GM12865 (cell line): ENCODE measurements around the gene CYB5RL.

Experiments
- DNase-seq: peaks from one replicate; pipeline ENCODE4 v3.0.0; 2010; ENCODE audit warnings: low read depth
- H3K4me3 ChIP-seq: 2 replicates; pipeline ENCODE4 v1.5.1; 2011; ENCODE audit warnings: mild to moderate bottlenecking, low read depth, low read length, control low read depth
- TF ChIP-seq, protein P1 (sequence below): IDR thresholded peaks from 2 replicates; pipeline ENCODE4 v1.5.1; 2011; ENCODE audit warnings: low read length, control low read depth, low read depth, inconsistent platforms; ENCODE audit not compliant: insufficient read depth; ENCODE audit errors: missing control alignments

The CYB5RL gene

DNA sequence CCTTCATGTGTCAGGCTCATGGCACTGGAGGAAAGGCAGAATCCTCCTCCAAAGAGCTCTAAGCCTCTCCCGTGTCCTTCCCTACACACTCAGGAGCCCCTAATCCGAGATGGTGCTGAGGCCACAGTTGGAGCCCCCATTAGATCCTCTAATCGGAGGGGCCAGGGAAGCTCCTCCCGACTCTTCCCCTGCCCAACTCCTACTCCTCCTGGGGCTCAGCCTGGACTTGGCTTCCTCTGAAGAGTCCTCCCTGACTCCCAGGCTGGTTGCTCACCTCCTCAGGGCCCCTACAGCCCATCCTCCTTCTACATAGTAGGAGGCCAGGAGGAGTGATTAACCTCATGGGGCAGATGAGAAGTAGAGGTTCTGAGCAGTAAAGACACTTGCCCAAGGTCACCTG, 25.7 kb downstream of the CYB5RL start:
- H3K4me3 ChIP-seq = no peak overlapping the region
- TF ChIP-seq, protein P1, sequence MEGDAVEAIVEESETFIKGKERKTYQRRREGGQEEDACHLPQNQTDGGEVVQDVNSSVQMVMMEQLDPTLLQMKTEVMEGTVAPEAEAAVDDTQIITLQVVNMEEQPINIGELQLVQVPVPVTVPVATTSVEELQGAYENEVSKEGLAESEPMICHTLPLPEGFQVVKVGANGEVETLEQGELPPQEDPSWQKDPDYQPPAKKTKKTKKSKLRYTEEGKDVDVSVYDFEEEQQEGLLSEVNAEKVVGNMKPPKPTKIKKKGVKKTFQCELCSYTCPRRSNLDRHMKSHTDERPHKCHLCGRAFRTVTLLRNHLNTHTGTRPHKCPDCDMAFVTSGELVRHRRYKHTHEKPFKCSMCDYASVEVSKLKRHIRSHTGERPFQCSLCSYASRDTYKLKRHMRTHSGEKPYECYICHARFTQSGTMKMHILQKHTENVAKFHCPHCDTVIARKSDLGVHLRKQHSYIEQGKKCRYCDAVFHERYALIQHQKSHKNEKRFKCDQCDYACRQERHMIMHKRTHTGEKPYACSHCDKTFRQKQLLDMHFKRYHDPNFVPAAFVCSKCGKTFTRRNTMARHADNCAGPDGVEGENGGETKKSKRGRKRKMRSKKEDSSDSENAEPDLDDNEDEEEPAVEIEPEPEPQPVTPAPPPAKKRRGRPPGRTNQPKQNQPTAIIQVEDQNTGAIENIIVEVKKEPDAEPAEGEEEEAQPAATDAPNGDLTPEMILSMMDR = no peak

DNA sequence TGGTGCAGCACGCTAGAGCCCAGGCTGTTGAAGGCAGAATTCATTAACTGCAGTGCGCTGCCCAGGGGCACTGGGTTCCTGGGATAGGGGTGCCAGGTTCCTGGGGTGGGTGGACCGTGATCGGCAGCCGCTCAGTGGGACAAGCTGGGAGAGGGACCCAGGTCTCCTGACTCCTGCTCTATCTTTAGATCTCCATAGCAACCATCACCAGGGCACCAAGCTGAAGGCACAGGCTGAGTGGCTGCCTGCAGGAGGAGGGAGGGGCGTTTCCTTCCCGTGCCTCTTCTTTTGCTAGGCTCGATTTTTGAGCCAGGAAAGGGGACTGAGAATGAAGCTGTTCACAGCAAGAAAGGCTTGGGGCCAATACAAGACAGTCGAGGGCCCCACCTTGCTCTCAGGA, 26.1 kb downstream of the CYB5RL start:
- DNase-seq = no peak
- TF ChIP-seq, protein P1 = no peak
- no peak overlapping the region for H3K4me3 ChIP-seq

More for the DNA sequence above, 25.7 kb downstream of the CYB5RL start:
- DNase-seq = no peak

DNA sequence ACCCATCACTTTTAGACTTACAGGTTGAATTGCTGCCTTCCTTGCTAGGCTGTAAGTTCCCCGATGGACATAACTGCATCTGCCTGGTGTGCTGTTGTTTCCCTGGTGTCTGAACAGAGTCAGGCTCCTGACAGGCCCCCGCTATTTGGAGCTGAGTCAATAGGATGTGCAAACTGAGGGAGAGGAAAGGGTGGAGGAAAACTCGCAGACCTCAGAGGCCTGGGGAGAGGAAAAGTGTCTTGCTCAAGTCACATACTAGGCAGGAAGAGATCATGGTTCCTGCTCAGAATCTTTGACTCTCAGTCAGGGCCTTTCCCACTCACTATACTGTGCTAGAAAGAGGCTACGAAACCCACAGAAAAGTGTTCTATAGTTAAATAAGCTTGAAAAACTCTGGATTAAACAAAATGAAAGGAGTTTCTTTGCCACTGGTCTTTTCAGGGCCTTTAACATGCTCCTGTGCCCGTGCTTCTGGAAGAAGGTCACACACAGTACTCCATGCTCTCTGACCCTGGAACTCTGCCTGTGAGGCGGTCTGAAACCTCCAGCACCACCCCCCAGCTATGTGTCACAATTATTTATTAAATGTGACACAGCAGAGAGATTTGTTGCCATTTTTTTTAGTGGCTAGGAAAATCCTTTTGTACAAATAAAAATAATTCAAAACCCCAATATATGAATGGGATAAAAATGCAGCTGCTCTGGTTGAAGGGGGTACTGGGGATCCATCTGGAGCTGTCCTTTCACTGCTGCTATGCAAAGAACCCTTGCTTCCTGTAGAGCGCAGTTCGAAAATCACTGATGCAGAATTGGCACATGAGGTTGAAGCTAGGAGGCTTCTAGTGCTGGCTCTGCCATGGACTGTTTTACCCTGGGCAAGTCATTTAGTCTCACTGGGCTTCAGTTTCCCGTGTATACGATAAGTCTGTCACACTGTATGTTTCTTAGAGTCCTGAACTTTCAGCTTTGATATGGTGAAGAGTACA, 26.9 kb downstream of the CYB5RL start:
- TF ChIP-seq, protein P1 = no peak
- H3K4me3 ChIP-seq = no peak overlapping the region
- no peak for DNase-seq

DNA sequence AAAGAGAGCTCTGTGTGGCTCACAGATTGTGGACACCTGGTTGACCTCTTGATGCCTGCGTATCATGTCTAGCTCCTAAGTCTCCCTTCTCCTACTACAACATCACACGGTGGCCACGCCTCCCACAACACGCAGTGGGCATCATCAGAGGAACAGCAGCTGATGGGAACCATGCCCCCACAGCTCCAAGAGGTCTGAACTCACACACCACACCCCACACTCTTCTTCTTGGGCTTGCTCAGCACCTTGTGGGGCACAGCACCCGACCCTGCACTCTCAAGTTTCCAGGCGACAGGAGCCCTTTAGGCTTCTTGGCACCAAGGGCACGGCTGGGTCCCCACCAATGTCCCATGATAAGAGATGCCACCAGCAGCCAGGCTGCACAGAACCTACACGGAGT, 28.2 kb downstream of the CYB5RL start:
- TF ChIP-seq, protein P1 = no peak
- no peak for DNase-seq
- no peak overlapping the region for H3K4me3 ChIP-seq

DNA sequence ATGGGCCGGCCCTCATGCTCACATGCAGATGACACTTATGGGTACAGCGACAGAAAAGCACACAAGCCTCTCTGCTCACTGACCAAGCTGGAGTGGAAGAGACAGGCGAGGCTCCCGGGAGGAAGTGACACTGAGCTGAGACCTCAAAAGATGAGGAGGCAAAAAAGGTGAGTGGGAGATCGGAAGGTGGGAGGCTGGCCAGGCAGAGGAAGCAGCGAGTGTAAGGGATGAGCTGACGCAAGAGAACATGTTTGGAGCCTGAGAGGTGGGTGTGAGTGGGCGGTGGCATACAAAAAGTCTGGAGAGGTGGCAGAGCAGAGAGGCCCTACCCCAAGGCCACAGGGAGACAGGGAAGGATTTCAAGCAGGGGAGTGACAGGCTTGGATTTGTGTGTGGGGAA, 28.8 kb downstream of the CYB5RL start:
- TF ChIP-seq, protein P1 = no peak
- no peak overlapping the region for H3K4me3 ChIP-seq
- DNase-seq = no peak

DNA sequence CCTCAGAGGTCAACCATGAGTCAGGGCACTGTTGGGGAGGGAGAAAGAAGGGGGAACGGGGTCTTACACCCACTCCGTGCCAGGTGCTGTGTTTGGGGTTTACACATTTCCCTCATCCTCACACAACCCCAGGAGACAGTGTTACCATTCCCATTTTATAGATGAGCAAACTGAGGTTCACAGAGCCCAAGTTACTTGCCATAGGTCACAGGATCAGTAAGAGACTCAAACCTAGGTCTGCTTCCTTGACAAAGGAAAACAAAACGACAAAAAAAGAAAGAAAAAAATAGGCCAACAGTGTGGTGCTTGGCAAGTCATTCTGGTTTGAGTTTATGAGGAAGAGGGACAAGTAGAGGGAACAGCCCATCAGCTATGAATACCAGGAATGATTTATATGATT, 30.8 kb downstream of the CYB5RL start:
- TF ChIP-seq, protein P1 = no peak
- no peak overlapping the region for H3K4me3 ChIP-seq
- DNase-seq = no peak
